GM12878 (cell line): Measurements from ENCODE around the gene GRAMD1C. TPM values are rescaled to one million over a fixed set of nuclear protein-coding genes. Genes with fewer than 3 reads are reported as not detected.

Source experiments
- ATAC-seq: fragments of 200-7000 bp; cut with Tn5 transposase; 3 replicates; pipeline ENCODE4 v1.9.1; 2020; ENCODE audit warnings: mild to moderate bottlenecking, moderate library complexity
- BruUV-seq: library from RNA; stranded (reverse); fragments of 400-500 nt; replicated peaks from 2 replicates; lab custom pipeline; 2021; lab: Mats Ljungman, UMichigan
- CTCF ChIA-PET: fragments of 300-600 bp; sonication (Branson Sonifier 250); formaldehyde crosslinking; extraction: SDS; loops from one replicate; lab custom pipeline; 2021; ENCODE audit warnings: inconsistent platforms; lab: Yijun Ruan, JAX
- POLR2A ChIA-PET: fragments of 350-600 bp; formaldehyde crosslinking; extraction: SDS; loops from one replicate; lab custom pipeline; 2021; ENCODE audit warnings: inconsistent platforms; lab: Charles Lee
- RAD21 ChIA-PET: fragments of 300-600 bp; sonication (Branson Sonifier 250); formaldehyde crosslinking; loops from one replicate; lab custom pipeline; 2023; ENCODE audit warnings: antibody characterized with exemption; ENCODE audit not compliant: unreplicated experiment; lab: Charles Lee
- SMC1A ChIA-PET: fragments of 300-600 bp; sonication (Branson Sonifier 250); formaldehyde crosslinking; loops from one replicate; lab custom pipeline; 2023; ENCODE audit not compliant: unreplicated experiment, uncharacterized antibody; lab: Charles Lee
- DNase-seq: peaks from one replicate; pipeline ENCODE4 v3.0.0-alpha.2; 2011; ENCODE audit warnings: low read depth, low spot score
- FAIRE-seq: peaks from 3 replicates; lab custom pipeline; 2011; peaks lifted over from hg19 to GRCh38; lab: Jason Lieb, UNC
- H2AFZ ChIP-seq: 2 replicates; pipeline ENCODE4 v1.6.0; 2011; ENCODE audit warnings: low read depth, low read length, control low read depth; ENCODE audit not compliant: control insufficient read depth
- H3K27ac ChIP-seq: 2 replicates; pipeline ENCODE4 v1.5.1; 2011; ENCODE audit warnings: control low read depth; ENCODE audit not compliant: control insufficient read depth, insufficient read depth
- H3K27me3 ChIP-seq, 2 experiments: replicated peaks in 1 of 2; 2 replicates each; pipeline versions ENCODE4 v1.6.0 to v1.6.1; 2011; ENCODE audit warnings: low read length in 1 of 2; ENCODE audit not compliant: control insufficient read depth in 2 of 2, insufficient read depth in 2 of 2
- H3K36me3 ChIP-seq, 2 experiments: 2 replicates each; pipeline ENCODE4 v1.5.1; 2011; ENCODE audit warnings: low read length in 1 of 2; ENCODE audit not compliant: control insufficient read depth in 2 of 2, insufficient read depth in 2 of 2
- H3K4me1 ChIP-seq: 2 replicates; pipeline ENCODE4 v1.6.1; 2011; ENCODE audit warnings: mild to moderate bottlenecking, low read length, moderate library complexity, mixed read lengths; ENCODE audit not compliant: control insufficient read depth, insufficient read depth
- H3K4me2 ChIP-seq: 2 replicates; pipeline ENCODE4 v1.6.0; 2011; ENCODE audit warnings: control low read depth; ENCODE audit not compliant: control insufficient read depth, insufficient read depth
- H3K4me3 ChIP-seq: fragments of 200-600 bp; sonication (generic); 2 replicates; pipeline ENCODE4 v1.5.1; 2016
- H3K79me2 ChIP-seq: 2 replicates; pipeline ENCODE4 v1.6.0; 2011; ENCODE audit warnings: low read length; ENCODE audit not compliant: control insufficient read depth, insufficient read depth
- H3K9ac ChIP-seq: 2 replicates; pipeline ENCODE4 v1.8.0; 2011; ENCODE audit warnings: low read length, control low read depth, mixed read lengths; ENCODE audit not compliant: control insufficient read depth, insufficient read depth
- H3K9me3 ChIP-seq: replicated peaks from 3 replicates; pipeline ENCODE4 v1.5.1; 2011; ENCODE audit warnings: mild to moderate bottlenecking, low read length; ENCODE audit not compliant: control insufficient read depth, insufficient read depth
- H4K20me1 ChIP-seq: 2 replicates; pipeline ENCODE4 v1.6.0; 2011; ENCODE audit not compliant: control insufficient read depth, insufficient read depth
- BACH1 ChIP-seq: fragments of 450-650 bp; IDR thresholded peaks from 2 replicates; pipeline ENCODE4 v1.6.1; 2017; ENCODE audit warnings: mild to moderate bottlenecking, borderline replicate concordance
- CBFB ChIP-seq: IDR thresholded peaks from 2 replicates; pipeline ENCODE4 v1.6.1; 2016; ENCODE audit warnings: antibody characterized with exemption, low read depth
- CEBPB ChIP-seq, 2 experiments: fragments of 150-350 bp in 1 of 2; IDR thresholded peaks; 2 replicates each; pipeline ENCODE4 v1.6.1; 2012 to 2014; ENCODE audit warnings: low read depth in 2 of 2, low read length in 2 of 2, borderline replicate concordance in 1 of 2, inconsistent platforms in 1 of 2
- CHD4 ChIP-seq: fragments of 200-600 bp; sonication (generic); IDR thresholded peaks from 2 replicates; pipeline ENCODE4 v1.6.1; 2016; ENCODE audit warnings: mild to moderate bottlenecking
- DPF2 ChIP-seq: fragments of 450-650 bp; IDR thresholded peaks from 2 replicates; pipeline ENCODE4 v1.6.1; 2017; ENCODE audit warnings: mild to moderate bottlenecking
- FOS ChIP-seq: IDR thresholded peaks from 3 replicates; pipeline ENCODE4 v1.6.1; 2011; ENCODE audit warnings: borderline replicate concordance; ENCODE audit not compliant: insufficient read length; ENCODE audit errors: extremely low read depth
- HDGF ChIP-seq: fragments of 450-650 bp; IDR thresholded peaks from 2 replicates; pipeline ENCODE4 v1.6.1; 2016; ENCODE audit warnings: antibody characterized with exemption
- IRF4 ChIP-seq: IDR thresholded peaks from 2 replicates; pipeline ENCODE4 v1.6.1; 2011; ENCODE audit warnings: low read depth, low read length
- MYC ChIP-seq: IDR thresholded peaks from 2 replicates; pipeline ENCODE4 v1.6.1; 2011; ENCODE audit warnings: mild to moderate bottlenecking, low read length, moderate library complexity, inconsistent platforms; ENCODE audit not compliant: insufficient read depth, insufficient replicate concordance, insufficient read length, severe bottlenecking
- POLR2AphosphoS2 ChIP-seq: IDR thresholded peaks from 2 replicates; pipeline ENCODE4 v1.6.1; 2011; ENCODE audit warnings: low read depth, mild to moderate bottlenecking, low read length, improper control_type of control experiment, moderate library complexity
- RFX5 ChIP-seq: IDR thresholded peaks from 2 replicates; pipeline ENCODE4 v1.6.1; 2011; ENCODE audit warnings: low read depth, low read length, improper control_type of control experiment
- RUNX3 ChIP-seq: IDR thresholded peaks from 2 replicates; pipeline ENCODE4 v1.6.1; 2012; ENCODE audit warnings: low read length, inconsistent platforms
- SIX5 ChIP-seq: IDR thresholded peaks from 2 replicates; pipeline ENCODE4 v1.6.1; 2011; ENCODE audit warnings: mild to moderate bottlenecking, low read depth, low read length, moderate library complexity; ENCODE audit not compliant: severe bottlenecking
- SMAD5 ChIP-seq: IDR thresholded peaks from 2 replicates; pipeline ENCODE4 v1.6.1; 2016; ENCODE audit warnings: antibody characterized with exemption, low read depth
- SUPT20H ChIP-seq: IDR thresholded peaks from 2 replicates; pipeline ENCODE4 v1.6.1; 2011; ENCODE audit warnings: low read depth, mild to moderate bottlenecking, low read length, moderate library complexity, borderline replicate concordance; ENCODE audit not compliant: control insufficient read depth
- TARDBP ChIP-seq: IDR thresholded peaks from 2 replicates; pipeline ENCODE4 v1.6.1; 2016; ENCODE audit warnings: borderline replicate concordance
- USF2 ChIP-seq: IDR thresholded peaks from 2 replicates; pipeline ENCODE4 v1.6.1; 2011; ENCODE audit warnings: low read depth, low read length, improper control_type of control experiment, borderline replicate concordance
- WGBS: methylation state at CpG from one replicate; pipeline ENCODE4 v1.1.6; 2016; ENCODE audit warnings: low lambda C conversion rate; ENCODE audit not compliant: insufficient replicate concordance, insufficient coverage; ENCODE audit errors: missing lambda C conversion rate; 5-methylcytosine and 5-hydroxymethylcytosine counted together
- in situ Hi-C: fragments of 300-500 bp; cut with MboI; formaldehyde crosslinking; loops from 9 replicates; pipeline ENCODE4 v1.14.3; 2018; ENCODE audit warnings: mixed read lengths
- intact Hi-C: fragments of 100-400 bp; cut with micrococcal nuclease; formaldehyde crosslinking; loops from one replicate; pipeline ENCODE4 v1.14.2; 2022; ENCODE audit not compliant: unreplicated experiment
- polyA plus RNA-seq, 11 experiments: library from polyadenylated mRNA; depleted of rRNA in 4 of 11; unstranded in 6 of 11; stranded (reverse) in 5 of 11; fragments of >200 nt; fragmentation: Nextera tagmentation in 4 of 11; fragmentation: Illumina TruSeq in 1 of 11; extraction: Ambion mirVana in 4 of 11; extraction: Trizol in 1 of 11; gene quantifications; 1 replicate in 1 of 11; 2 replicates in 10 of 11; pipeline versions ENCODE4 v1.2.1 to v1.2.3, GENCODE V29; 2011 to 2016; ENCODE audit warnings: inconsistent platforms in 2 of 11, missing spikeins in 2 of 11, low read depth in 1 of 11
- total RNA-seq, 4 experiments: library from RNA; depleted of rRNA in 3 of 4; stranded (reverse); fragments of >200 nt in 3 of 4; fragmentation: Illumina TruSeq in 1 of 4; extraction: Trizol in 1 of 4; gene quantifications; 2 replicates each; pipeline versions ENCODE4 v1.2.1 to v1.2.3, GENCODE V29; 2013 to 2021

The GRAMD1C gene
- total and polyA plus RNA-seq, 10 of the 15 experiments (the other 5 are each of a cell fraction or from before 2014, with no cell fraction given) = 3.2 to 9.2 (median 5.5) TPM

GRCh38 chr3:113897373-113897777 lies 58.8 kb downstream of the GRAMD1C start:
- Histone ChIP-seq H3K4me3 (no peak overlapping the region), H2AFZ (no peak overlapping the region), H3K79me2 (no peaks in the 10 kb centered on the region), H3K36me3 (no peaks in the 10 kb centered on the region), H3K4me1 (no peaks in the 10 kb centered on the region), H3K9me3 (no peaks in the 10 kb centered on the region), H3K27me3 (no peaks in the 10 kb centered on the region), H4K20me1 (no peaks in the 10 kb centered on the region), H3K27ac (no peak overlapping the region), H3K4me2 (no peak overlapping the region), H3K9ac (no peak overlapping the region)
- peak; percentile 41 for ATAC-seq
- no peak for FAIRE-seq
- CTCF ChIA-PET = interaction anchor here (1.0 to 2.5 kb wide), 7 partner anchors 10 to 259 kb away, joined by 4 to 12 read pairs (median 7); no protein-coding TSS in a partner anchor
- no peak for DNase-seq
- TF ChIP-seq SUPT20H = no peak
- TF ChIP-seq DPF2 = no peak
- no peak for TF ChIP-seq POLR2AphosphoS2
- TF ChIP-seq BACH1 = no peak
- TF ChIP-seq RFX5 = no peak
- TF ChIP-seq TARDBP = no peak
- no peak for TF ChIP-seq USF2
- no peak for TF ChIP-seq FOS
- no peak for TF ChIP-seq RUNX3
- no peak for TF ChIP-seq IRF4
- TF ChIP-seq HDGF = no peak
- TF ChIP-seq CEBPB (IDR thresholded peaks at IDR 0.05; ENCODE audit: borderline replicate concordance in 1 of 2, low read depth in 2 of 2, low read length in 2 of 2) = no peak
- no peak for TF ChIP-seq SIX5
- TF ChIP-seq MYC = no peak
- no peak for TF ChIP-seq CHD4
- TF ChIP-seq SMAD5 = no peak
- TF ChIP-seq CBFB = no peak
- in situ Hi-C loops (no loop called here), intact Hi-C loops (no loop called here)
- WGBS = 50% methylated on average over 1 of the region's 1 CpG
- RAD21 ChIA-PET = no interaction called here
- no TSS peak for BruUV-seq
- SMC1A ChIA-PET = interaction anchor here (0.6 to 2.0 kb wide), 8 partner anchors 9 to 551 kb away, joined by 3 to 7 read pairs (median 3); no protein-coding TSS in a partner anchor
- POLR2A ChIA-PET = no interaction called here
